Inflammatory macrophage treated with lipopolysaccharide for 1 hour (primary cell): Measurements from ENCODE around the gene CD300LF.

ENCODE experiments used
- DNase-seq, 2 donors: peaks; one replicate each; pipeline ENCODE4 v3.0.0-alpha.2; 2020 to 2022

CD300LF gene

DNA sequence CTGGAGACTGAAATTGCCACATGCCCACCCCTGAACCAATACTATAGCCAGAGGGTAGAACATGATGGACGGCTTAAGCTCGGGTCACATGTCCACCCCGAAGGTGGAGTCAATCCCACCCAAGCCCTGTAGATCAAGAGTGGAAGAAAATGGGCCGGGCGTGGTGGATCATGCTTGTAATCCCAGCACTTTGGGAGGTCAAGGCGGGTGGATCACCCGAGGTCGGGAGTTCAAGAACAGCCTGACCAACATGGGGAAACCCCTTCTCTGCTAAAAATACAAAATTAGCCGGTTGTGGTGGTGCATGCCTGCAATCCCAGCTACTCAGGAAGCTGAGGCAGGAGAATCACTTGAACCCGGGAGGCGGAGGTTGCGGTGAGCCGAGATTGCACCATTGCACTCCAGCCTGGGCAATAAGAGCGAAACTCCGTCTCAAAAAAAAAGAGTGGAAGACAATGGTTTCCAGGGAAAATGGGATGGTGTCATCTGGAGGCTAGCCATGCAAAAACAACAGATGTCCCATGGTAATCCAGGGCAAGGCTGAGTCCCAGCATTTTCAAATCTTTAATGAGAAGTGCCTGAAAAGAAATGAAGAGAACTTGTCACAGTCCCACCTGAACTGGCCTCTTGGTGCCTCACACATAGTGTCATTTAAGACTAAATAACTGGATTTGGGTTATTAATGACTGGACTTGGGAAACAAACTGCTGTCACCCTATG is 30.1 kb downstream of the CD300LF start:
- peak; percentile 41 to 51 for DNase-seq

DNA sequence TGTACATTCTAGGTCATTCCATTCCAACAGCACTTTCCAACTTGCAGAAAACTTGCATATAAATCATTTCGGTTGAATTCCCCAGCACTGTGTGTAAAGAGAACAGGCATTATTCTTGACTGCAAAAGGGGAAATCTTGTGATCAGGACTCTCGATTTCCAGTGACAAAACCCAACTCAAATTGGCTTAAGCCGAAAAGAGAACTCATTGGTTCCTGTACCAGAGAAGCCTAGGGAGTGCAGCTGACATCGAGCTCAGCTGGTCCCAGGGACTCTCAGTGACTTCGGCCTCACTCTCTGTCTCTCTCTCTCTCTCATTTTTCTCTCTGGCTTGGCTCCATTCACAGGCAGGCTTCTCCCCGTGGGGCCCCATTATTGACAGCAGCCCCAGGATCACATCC is 30.7 kb downstream of the CD300LF start:
- peak; percentile 78 to 79 for DNase-seq

DNA sequence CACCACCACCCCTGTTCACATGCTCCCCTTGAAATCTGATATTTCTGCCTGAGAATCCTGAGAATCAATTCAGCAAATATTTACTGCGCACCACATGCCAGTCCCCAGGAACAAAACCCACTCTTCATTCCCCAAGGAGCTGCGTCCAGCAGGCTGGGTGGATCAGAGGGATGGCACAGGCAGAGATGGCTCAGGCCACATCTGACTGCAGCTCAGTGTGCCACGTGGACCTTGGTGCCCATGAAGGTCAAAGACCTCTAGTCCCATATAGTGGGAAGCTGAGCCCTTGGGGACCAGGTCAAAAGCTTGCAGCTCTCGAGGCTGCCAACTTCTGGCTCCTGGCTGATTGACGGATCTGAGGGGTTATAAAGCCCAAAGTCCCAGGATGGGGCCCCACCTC is 31.8 kb downstream of the CD300LF start:
- DNase-seq = no peak

DNA sequence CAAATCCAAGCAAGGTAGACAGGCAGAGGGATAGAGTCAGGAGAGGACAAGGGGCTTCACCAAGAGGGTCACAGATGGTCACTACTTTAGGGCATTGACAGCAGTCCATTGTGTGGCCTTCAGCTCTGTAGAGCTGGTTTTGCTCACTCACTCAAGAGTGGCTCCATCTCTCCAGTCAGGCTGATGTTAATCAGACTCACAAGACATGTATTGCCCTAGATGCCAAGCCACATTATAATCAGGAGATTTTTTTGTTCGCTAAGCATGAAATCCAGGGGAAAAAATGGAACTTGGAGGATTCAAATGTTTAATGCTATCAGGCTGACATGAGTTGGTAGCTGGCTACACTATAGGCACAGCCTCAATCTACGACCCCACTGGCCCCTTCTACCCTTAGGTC is 32.5 kb downstream of the CD300LF start:
- no peak for DNase-seq

DNA sequence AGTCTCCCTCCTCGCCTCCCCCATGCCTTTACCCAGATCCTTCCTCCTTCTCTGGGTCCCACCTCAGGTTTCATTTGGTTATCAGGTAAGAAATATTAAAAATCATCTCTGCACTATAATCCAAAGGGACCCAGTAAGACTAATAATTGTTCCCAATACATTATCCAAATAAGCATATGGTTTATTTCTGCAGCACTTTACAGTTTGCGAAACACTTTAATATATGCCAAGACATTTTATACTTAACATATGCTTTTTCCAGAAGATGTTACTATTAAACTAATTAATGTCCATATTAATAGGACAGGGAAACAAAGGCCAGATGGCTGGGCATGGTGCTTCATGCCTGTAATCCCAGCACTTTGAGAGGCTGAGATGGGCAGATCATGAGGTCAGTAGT is 33.3 kb downstream of the CD300LF start:
- DNase-seq = no peak

DNA sequence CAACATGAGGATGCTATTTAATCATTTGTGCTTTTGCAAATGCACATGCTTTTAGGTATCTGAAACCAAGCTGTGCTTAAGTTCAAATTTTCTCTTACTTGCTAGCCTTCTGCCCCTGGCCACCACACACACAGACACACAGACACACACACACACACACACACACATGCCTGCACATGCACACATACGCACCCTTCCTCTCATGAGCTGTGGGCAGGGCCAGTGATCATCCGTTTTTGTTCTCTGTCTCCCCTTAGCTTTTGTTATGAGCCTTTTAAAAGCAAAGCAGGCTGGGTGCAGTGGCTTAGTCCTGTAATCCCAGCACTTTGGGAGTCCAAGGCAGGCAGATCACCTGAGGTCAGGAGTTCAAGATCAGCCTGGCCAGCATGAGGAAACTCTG is 34.2 kb downstream of the CD300LF start:
- DNase-seq = no peak

DNA sequence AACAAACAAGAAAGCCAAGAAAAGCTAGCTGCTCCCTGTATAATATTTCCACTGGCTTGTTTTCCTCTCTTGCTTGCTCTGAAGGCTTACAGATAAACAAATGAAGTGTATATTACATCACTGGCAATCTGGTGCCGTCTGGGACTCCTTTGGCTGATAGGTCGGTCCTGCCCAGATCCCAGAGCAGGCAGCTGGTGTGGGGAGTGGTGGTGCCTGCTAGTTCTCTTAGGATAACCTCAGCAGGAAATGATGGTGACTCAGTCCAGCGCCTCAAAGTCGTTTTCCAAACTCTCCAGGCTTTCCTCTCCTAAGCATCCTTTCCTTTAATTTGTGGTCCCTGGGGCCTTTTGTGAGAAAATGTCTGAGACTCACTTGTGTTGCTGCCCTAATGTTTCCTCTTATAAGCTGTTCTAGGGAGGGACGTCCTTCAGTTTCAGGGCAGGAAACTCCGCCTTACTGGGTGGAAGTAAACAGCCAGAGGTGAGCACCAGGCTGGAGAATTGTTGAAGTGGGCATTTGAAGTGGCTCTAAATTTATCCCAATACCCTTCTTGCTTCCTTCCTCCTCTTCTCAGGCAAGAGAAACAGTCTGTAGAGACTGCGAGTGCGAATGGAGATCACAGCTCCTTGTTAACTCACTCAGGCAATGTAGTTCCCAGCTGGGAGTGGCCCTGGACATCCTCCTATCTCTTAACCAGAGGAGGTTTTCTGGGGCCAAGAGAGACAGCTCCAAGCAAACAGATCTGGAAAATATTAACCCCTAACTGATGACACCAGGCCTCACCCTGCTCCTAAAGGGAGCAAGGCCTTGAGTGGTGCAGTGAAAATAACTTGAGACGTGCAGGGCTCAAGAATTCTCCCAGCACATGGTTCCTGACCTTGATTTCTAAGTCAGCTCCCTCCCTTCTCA is 34.9 kb downstream of the CD300LF start:
- no peak for DNase-seq

DNA sequence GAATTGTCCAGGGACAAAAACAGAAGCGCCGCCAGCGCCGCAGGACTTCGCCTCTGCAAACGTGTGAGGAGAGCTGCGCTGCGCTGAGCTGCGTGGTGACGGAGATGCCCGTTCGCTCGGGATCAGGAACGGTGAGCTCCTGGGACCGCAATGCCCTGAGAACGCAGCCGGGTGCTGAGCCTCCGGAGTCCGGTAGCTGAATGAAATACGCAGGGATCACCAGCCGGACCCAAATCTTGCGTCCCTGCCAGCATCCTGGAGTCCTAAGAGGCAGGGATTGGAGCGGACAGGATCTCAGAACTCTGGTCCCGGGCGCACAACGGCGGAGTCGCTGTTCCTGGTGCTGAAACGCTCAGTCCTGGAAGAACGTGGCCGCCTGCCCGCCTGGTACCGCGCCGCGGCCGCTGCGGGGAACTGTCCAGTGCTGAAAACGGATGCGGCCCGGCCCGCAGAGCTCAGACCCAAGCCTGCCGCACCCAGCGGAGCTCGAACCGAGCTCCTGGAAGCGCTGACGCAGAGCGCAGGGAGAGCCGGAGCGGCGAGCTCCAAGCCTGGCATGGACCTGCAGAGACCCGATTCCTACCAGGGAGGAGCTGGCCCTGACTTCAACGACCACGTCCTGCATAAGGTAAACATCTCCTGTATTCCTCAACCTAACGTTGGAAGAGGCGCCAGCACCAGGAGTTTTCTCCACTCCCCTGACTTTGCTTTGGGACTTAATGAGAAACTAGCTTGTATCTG is 41.5 kb downstream of the CD300LF start:
- DNase-seq = peak; percentile 62 to 86

DNA sequence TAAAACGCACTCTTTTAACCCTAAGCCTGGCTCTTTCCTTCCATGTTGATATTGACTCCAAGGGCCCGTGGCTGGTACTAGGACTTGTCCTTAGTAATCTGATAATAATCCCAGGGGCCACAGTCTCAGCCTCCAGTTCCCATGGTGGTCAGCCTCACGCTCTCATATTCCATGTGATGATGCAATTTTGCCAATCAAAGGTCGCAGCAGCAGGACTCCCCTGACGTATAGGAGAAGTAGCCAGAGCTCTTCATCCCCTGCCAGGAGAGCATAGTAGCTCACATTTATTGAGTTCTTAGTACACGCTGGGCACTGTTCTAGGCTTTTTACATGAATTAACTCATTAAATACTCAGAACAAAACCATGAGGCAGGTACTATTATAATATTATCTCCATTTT is 42.4 kb downstream of the CD300LF start:
- DNase-seq = no peak

DNA sequence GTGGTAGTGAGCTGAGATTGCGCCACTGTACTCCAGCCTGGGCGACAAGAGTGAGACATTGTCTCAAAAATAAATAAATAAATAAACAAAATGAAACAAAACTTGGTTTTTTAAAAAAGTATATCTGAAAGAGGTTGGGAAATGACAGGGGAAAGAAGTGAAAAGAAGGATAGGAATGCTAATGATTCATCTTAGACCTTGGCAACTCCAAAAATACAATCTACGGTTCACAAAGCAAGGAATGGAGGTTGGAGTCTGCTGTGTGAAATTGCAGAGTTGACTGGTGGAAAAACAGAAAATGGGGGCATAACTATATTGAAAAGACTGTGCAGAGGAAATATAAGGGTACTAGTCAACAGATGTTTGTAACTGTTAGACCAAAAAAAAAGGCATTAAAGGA is 49.2 kb downstream of the CD300LF start:
- DNase-seq = no peak

DNA sequence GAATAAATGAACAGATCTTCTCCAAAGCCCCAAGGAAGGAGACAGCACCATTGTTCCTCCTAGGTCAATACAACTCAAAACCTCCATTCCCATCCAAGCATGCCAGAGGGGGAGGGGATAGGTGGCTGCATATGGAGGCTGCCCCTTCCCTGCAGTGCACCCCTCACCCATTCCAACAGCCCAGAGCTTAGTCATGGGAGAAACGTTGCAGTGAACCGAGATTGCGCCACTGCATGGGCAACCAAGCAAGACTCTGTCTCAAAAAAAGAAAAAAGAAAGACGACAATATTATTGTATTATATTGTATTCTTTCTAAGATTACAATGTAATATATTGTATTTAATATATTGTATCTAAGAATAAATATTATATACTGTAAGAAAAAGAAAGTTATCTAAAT is 52.8 kb downstream of the CD300LF start:
- no peak for DNase-seq

DNA sequence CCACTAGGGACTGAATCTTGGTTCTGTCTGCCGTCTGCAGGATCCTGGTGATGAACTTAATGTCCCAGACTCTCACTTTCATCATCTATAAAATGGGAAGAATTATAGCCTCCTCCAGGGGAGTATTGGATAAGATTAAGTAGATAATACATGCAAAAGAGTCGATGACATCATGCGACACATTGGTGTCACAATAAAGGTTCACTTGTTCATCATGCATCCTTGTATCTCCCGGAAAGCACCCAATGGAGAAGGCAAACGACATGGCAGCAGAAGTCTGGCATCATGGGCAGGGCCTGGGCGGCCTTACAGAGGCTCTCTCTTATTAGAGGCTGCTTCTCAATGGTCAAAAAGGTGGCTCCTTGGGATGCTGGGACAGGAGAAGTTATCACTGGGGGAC is 54.1 kb downstream of the CD300LF start:
- DNase-seq = no peak

DNA sequence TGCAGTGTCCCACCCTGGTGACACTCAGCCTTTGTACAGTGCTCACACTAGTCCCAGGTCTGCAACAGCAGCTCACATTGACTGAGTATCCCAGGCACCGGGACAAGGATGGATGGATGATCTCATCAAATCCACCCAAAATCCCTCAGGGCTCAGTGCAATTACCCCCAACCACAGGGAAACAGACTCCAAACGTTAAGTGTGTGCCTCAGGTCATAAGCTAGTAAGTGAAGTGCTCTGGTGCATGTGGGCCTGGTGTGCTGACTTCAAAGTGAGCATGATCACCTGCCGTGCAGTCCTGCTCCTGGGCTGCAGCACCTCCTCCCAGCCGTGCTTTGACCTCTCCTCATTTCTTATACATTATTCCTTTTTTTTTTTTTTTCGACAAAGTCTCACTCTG is 58.0 kb downstream of the CD300LF start:
- DNase-seq = no peak

DNA sequence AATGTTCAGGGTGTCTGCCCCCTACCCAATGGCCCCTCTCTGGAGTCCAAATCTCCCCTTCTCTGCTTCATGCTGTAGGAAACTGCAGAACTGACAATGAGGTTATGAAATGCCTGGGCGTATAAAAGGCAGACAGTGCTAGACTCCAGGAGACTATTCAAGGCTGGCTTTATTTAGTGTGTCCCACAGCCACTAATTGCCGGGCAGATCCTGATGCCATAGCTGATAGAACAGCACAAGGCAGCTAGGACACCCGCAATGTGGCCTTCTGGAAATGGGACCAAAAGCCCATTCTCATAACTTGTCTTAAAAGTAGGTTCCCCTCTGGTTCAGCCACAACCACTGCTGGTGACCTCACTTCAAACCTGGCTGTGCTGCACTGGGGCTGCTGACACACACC is 60.7 kb downstream of the CD300LF start:
- no peak for DNase-seq

DNA sequence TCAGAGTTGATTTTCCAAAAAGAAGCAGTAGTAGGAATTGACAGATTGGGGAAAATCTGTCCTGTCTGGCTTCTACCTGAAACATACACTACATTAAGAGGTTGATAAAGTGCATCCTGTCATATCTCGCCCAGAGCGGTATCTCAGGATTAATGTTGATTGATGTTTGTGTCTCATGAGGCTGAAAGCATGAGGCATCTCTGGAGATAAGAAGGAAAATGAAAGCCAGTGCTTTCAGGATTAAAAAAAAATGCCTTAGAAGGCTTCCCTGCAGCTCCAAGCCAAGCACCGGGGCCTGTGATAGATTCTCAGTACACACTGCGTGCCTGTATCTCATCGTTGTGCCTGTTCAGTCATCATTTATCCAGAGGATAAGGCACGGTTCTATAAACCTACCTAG is 62.8 kb downstream of the CD300LF start:
- no peak for DNase-seq

DNA sequence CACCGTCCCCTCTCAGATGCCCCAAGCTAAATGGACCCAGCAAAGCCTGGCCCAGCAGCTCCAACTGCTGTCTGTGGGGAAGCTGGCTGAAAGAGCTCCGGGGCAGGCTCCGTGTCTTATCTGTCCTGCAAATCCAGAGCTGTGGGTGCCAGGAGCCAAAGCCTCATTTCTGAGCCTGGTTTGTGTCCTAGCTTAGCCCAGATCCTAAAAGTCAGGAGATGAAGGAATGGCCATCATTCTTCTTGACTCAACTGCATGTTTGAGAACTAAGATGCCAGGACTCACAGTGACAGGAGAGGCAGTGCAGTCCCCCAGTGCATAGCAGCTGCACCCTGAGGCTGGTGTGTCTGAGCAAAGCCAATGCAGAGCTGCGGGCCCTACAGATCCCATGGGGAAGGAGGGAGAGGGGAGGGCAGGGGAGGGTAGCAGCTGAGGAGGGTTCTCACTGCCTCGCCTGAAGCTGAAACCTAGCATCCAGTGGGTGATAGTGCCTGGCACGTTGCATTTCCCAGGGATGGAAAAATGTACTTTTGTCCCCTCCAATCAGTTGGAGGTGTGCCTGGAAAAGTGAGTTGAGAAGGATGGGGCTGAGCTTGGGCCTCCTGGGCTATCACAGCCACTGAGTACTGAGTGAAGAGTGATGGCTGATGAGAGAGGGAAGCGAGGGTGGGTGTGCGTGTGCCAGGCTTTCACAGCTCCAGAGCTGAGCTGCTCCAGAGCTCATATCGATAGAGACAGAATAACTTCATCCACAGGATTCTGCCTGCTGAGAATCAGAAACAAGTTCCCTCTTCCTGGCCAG is 64.7 kb downstream of the CD300LF start:
- DNase-seq = no peak

DNA sequence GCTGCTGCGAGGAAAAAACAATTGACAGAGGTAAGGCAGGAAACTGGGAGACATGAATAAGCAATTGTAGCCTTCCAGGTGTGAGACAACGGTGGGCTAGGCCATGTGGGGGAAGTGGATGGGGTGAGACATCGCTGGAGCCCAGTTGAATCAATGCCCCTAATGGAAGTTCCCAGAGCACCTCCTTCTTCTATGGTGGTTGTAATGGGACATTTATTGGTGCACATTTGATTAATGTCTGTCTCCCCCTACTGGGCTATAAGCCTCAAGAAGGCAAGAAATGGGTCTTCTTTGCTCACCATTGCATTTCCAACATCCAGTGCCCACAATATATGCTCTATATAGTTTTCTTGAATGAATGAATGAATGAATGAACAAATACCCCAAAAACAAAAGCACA is 66.5 kb downstream of the CD300LF start:
- peak; percentile 64 to 81 for DNase-seq

DNA sequence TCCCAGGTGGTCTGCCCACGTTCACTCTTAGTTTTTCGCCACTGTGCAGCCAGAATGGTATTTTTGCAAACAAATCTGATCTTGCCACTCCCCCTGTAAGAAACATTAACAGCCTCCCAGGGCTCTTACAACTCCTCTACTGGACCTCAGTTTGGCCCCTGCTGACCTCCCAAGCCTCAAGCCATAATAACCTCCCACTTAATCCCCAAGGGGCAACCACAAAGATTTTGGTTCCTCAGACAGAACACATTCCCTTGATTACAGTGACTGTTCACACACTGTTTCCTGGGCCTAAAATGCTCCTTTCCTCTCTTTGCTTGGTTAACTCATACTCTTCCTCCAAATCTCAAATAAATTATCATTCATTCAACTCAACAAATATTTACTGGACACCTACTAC is 67.7 kb downstream of the CD300LF start:
- no peak for DNase-seq

DNA sequence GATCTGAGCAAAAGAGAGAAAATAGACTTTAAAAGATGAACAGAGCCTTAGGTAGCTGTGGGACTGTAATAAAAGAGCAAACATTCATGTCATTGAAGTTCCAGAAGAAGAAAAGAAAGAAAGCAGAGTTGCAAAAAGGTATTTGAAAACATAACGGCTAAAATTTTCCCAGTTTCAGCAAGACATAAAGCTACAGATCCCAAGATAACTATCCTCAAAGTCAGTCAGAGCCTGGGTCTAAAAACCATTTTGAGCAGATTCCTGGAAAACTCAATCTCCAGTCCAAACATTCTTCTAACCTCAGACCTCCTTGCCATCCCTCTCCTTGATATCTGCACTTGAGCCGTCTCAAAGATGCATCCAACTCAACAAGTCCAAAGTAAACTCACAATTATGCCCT is 68.3 kb downstream of the CD300LF start:
- no peak for DNase-seq
